ENCODE results near the gene RLF. TPM values are rescaled to one million over a fixed set of nuclear protein-coding genes. Genes with fewer than 3 reads are reported as not detected.

Gene RLF
- total and polyA plus RNA-seq, 2 of the 8 experiments (the other 6 are each of a cell fraction or from before 2014, with no cell fraction given), result 4.2 to 18.0 TPM

DNA sequence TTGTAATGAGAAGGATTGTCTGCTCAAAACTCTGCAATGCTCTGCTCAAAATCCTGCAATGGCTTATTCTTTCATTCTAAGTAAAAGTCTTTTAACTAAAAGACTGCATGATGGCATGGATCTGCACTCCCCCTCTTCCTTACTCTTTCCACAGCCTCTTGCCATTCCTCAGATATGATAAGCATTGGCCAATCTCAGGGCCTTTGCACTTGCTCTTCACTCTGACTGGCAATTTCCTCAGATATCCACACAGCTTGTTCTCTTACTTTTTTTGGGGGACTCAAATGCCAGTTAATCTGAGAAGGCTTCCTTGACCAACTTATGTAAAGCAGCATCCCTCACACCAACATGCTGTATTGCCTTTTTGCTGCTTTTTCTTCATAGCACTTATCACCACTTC is 94.0 kb downstream of the RLF start (continued):
- no peak for TF ChIP-seq RNF2 (IDR thresholded peaks at IDR 0.05; ENCODE audit: borderline replicate concordance, low read depth, low read length, missing control alignments, poor library complexity, severe bottlenecking)
- TF ChIP-seq, protein P1, sequence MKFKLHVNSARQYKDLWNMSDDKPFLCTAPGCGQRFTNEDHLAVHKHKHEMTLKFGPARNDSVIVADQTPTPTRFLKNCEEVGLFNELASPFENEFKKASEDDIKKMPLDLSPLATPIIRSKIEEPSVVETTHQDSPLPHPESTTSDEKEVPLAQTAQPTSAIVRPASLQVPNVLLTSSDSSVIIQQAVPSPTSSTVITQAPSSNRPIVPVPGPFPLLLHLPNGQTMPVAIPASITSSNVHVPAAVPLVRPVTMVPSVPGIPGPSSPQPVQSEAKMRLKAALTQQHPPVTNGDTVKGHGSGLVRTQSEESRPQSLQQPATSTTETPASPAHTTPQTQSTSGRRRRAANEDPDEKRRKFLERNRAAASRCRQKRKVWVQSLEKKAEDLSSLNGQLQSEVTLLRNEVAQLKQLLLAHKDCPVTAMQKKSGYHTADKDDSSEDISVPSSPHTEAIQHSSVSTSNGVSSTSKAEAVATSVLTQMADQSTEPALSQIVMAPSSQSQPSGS (IDR thresholded peaks at IDR 0.05; ENCODE audit: low read length), result no peak
- TF ChIP-seq CHD1 (IDR thresholded peaks at IDR 0.05; ENCODE audit: low read depth, low read length), result no peak
- TF ChIP-seq, protein P2, sequence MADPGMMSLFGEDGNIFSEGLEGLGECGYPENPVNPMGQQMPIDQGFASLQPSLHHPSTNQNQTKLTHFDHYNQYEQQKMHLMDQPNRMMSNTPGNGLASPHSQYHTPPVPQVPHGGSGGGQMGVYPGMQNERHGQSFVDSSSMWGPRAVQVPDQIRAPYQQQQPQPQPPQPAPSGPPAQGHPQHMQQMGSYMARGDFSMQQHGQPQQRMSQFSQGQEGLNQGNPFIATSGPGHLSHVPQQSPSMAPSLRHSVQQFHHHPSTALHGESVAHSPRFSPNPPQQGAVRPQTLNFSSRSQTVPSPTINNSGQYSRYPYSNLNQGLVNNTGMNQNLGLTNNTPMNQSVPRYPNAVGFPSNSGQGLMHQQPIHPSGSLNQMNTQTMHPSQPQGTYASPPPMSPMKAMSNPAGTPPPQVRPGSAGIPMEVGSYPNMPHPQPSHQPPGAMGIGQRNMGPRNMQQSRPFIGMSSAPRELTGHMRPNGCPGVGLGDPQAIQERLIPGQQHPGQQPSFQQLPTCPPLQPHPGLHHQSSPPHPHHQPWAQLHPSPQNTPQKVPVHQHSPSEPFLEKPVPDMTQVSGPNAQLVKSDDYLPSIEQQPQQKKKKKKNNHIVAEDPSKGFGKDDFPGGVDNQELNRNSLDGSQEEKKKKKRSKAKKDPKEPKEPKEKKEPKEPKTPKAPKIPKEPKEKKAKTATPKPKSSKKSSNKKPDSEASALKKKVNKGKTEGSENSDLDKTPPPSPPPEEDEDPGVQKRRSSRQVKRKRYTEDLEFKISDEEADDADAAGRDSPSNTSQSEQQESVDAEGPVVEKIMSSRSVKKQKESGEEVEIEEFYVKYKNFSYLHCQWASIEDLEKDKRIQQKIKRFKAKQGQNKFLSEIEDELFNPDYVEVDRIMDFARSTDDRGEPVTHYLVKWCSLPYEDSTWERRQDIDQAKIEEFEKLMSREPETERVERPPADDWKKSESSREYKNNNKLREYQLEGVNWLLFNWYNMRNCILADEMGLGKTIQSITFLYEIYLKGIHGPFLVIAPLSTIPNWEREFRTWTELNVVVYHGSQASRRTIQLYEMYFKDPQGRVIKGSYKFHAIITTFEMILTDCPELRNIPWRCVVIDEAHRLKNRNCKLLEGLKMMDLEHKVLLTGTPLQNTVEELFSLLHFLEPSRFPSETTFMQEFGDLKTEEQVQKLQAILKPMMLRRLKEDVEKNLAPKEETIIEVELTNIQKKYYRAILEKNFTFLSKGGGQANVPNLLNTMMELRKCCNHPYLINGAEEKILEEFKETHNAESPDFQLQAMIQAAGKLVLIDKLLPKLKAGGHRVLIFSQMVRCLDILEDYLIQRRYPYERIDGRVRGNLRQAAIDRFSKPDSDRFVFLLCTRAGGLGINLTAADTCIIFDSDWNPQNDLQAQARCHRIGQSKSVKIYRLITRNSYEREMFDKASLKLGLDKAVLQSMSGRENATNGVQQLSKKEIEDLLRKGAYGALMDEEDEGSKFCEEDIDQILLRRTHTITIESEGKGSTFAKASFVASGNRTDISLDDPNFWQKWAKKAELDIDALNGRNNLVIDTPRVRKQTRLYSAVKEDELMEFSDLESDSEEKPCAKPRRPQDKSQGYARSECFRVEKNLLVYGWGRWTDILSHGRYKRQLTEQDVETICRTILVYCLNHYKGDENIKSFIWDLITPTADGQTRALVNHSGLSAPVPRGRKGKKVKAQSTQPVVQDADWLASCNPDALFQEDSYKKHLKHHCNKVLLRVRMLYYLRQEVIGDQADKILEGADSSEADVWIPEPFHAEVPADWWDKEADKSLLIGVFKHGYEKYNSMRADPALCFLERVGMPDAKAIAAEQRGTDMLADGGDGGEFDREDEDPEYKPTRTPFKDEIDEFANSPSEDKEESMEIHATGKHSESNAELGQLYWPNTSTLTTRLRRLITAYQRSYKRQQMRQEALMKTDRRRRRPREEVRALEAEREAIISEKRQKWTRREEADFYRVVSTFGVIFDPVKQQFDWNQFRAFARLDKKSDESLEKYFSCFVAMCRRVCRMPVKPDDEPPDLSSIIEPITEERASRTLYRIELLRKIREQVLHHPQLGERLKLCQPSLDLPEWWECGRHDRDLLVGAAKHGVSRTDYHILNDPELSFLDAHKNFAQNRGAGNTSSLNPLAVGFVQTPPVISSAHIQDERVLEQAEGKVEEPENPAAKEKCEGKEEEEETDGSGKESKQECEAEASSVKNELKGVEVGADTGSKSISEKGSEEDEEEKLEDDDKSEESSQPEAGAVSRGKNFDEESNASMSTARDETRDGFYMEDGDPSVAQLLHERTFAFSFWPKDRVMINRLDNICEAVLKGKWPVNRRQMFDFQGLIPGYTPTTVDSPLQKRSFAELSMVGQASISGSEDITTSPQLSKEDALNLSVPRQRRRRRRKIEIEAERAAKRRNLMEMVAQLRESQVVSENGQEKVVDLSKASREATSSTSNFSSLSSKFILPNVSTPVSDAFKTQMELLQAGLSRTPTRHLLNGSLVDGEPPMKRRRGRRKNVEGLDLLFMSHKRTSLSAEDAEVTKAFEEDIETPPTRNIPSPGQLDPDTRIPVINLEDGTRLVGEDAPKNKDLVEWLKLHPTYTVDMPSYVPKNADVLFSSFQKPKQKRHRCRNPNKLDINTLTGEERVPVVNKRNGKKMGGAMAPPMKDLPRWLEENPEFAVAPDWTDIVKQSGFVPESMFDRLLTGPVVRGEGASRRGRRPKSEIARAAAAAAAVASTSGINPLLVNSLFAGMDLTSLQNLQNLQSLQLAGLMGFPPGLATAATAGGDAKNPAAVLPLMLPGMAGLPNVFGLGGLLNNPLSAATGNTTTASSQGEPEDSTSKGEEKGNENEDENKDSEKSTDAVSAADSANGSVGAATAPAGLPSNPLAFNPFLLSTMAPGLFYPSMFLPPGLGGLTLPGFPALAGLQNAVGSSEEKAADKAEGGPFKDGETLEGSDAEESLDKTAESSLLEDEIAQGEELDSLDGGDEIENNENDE (IDR thresholded peaks at IDR 0.05; ENCODE audit: insufficient replicate concordance, low read length), result no peak
